Inferior parietal cortex (tissue), 1 donor: ENCODE data around the gene IGF2BP3.
"Not testable (repeated sequence)": the region's sequence is repeated elsewhere in the genome, so short reads cannot be mapped to it uniquely, and the experiment has no call there.

Source experiments
- DNase-seq: peaks from one replicate; pipeline ENCODE4 v3.0.0-alpha.2; 2016; ENCODE audit errors: extremely low spot score

Gene IGF2BP3

DNA sequence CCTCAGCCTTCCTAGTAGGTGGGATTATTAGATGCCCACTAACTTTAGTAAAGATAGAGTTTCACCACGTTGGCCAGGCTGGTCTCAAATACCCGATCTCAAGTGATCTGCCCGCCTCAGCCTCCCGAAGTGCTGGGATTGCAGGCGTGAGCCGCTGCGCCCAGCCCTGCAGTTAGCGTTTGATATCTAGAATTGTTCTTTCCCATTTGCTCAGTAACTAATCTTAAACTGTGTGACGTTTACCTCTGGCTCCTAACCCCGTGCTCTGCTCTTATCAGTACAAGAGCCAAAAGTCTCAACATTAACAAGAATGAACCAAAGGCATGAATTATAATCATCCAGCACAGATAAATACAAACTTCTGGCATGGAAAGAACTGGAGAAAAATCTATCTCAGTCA lies 47.4 kb downstream of the IGF2BP3 start:
- DNase-seq: no peak

DNA sequence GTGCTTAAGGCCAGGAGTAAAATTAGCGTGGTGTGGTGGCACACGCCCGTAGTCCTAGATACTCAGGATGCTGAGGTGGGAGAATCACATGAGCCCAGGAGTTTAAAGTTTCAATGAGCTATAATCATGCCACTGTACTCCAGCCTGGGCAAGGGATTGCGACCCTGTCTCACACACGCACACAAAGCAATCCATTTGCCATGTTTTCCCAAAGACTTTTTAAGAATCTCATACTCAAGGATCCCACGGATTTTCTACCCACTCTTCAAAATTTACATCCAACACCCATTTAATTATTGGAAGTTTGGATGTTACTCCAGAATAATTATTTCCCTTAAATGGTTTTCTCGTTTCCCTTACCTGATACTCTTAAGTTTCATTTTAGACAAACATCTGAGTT lies 47.9 kb downstream of the IGF2BP3 start:
- no peak for DNase-seq

DNA sequence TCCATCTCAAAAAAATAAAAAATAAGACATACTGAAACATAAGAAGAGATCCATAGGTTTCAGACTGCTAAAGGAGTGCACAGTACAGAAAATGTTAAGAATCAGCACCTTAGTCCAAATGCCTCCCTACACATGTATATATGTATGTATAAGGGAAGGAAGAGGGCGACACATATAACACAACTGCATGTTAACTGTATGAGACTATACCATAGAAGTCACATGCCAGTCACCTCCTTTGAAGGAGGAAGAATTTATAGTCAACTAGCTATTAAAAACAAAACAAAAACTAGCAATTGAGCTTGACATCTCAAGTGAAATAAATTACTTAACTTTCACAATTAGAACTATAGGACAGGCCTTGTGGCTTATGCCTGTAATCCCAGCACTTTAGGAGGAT lies 50.4 kb downstream of the IGF2BP3 start:
- DNase-seq: no peak

GRCh38 chr7:23419160-23419559 lies 51.1 kb downstream of the IGF2BP3 start:
- DNase-seq: no peak

DNA sequence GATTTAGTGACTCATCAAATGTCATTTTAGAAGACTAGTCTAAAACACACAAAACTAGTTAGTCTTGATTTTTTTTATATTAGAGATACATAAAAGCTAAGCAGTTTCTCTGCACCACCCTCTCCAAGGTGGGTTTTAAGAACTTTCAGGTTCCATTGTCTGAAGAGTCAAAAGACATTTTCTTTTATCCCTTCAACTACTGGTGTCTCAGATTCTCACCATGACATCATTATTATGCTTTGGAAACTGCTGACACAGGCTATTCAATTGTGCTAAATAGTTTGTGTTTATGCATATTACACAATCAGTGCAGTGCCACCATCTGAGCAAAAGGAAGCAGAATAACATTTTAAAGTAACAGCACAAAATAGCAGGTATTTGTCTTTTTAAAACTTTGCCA lies 52.2 kb downstream of the IGF2BP3 start:
- no peak for DNase-seq

GRCh38 chr7:23415198-23415597 lies 55.1 kb downstream of the IGF2BP3 start:
- no peak for DNase-seq

DNA sequence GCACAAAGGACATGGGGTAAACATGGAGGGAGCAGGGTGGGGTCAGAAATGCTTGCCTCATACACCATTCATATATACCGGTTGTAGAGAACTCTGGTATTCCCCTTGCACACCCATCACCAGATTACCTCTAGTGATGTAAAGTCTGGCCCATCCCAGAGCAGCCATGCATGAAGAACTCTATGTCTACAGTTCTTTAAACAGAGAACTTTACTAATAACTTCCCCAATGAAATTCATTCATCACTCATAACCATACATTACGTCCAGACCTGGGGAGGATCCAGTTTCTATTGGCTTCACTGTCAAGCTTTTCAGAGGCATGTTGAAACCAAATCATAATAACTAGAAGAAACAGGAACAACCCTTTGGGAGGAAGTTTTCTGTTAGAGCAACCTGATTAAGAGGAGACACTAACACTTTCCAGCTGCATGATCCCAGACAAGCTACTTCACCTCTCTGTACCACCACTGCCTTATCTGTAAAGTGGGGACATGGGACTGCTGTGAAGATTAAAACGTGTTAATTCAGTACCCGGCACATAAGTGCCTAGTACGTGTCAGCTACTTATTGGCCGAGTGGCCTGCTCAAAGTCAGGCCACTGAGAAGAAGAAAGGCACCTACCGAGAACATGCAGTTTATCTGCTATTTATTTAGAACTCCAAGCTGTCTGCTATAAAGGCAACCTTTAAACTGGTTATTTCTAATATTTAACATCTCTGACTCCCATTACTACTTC lies 59.7 kb downstream of the IGF2BP3 start:
- DNase-seq: no peak

- DNase-seq: not testable (repeated sequence)
These were observed 63.7 kb downstream of the IGF2BP3 start for GRCh38 chr7:23406564-23406963.

DNA sequence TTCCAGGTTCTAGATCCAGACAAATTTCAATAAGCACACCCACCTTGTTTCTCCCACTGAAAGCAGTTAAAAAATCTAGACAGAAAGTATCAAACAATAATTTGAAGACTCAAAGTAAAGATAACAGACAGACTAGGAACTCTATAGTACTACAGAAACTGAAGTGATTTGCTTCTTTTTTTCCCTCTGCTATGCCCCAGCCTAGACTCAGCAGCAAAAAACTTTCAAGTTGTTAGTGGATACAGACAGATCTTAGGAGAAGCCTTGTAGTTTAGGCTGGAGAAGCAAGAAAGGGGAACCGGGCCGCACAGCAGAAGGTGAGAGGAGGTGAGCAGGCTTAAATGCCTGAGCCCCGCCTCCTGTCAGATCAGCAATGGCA lies 65.1 kb downstream of the IGF2BP3 start:
- no peak for DNase-seq

DNA sequence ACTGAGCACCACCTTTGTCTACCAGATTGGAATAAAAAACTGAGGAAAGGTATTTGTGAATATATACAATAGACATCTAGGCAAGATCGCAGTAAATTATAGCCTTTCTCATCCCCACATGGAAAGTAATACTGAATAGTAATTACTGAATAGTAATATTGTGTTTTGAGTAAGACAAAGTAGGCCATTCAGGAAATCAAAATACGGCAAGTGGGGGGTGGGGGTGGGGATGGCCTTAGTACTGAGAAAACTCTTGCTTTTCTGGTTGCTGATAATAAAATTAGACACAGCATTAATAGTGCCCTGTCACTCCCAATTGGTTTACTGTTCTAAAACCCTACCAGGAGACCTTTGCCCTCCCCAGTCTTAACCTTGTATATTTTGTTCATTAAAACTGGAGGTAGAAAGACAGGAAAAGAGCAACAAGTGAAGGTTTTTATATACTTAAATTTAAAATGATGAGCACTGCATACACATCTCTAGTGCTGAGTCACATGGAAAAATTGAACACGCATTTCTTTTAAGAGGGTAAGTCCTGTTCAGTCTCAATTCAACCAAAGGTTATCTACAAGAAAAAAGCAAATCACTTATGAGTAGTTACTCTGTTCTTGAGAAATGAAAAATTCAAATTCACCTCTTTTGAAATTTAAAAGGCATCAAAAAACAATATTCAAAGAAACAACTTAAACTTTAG lies 65.6 kb downstream of the IGF2BP3 start:
- no peak for DNase-seq

GRCh38 chr7:23403970-23404369 lies 66.3 kb downstream of the IGF2BP3 start:
- no peak for DNase-seq

GRCh38 chr7:23398090-23398489 lies 72.2 kb downstream of the IGF2BP3 start:
- not testable (repeated sequence) for DNase-seq

- DNase-seq: no peak
These were observed 73.0 kb downstream of the IGF2BP3 start for GRCh38 chr7:23397241-23397640.

- DNase-seq: no peak
These were observed 73.9 kb downstream of the IGF2BP3 start for GRCh38 chr7:23396222-23397015.

DNA sequence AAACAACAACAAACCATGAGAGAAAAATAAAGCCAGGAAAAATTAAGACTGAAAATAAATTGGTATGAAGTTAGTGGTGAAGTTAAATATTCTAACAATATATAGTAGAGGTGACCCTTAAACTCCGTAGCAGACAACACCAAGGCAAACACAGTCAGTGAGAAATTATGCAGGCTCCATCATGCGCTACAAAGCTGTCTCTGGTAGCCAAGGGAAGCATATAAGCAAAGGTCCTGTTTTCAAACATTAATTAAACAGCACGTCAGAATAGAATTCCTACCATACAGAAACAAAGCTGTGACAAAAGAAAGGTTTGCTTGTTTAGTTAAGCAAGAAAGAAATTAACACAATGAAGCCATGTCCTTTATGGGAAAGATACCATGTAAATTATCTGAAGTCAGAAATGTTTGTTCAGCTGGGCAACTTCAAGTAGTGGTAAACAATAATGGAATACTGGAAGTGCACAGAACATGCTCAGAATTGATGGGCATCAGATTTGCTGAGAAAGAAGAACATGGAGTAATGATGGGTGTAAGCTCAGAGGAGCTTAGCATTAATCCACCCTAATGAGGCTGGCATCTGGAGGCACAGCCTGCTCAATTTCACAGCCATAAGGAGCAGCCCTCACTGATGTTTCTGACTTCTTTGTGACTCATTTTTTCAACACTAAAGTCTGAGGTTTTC lies 75.7 kb downstream of the IGF2BP3 start:
- DNase-seq: no peak

DNA sequence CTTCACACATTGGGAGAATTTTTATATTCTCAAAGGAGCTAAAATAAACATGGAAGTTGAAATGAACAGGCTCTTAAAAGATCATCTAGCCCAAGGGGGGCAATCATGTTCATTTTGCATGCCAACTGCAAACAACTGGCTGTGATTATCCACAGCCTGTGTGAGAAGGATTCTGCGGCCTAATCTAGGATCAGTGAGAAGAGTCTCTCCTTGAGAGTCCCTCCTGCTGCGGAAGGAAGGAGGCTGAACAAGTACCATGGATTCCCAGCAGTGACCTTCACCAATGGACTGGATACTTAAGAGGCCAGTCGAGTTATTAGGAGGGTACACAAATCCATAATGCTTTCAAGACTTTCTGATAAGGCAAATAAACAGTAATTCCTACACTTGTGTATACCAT lies 76.7 kb downstream of the IGF2BP3 start:
- no peak for DNase-seq

DNA sequence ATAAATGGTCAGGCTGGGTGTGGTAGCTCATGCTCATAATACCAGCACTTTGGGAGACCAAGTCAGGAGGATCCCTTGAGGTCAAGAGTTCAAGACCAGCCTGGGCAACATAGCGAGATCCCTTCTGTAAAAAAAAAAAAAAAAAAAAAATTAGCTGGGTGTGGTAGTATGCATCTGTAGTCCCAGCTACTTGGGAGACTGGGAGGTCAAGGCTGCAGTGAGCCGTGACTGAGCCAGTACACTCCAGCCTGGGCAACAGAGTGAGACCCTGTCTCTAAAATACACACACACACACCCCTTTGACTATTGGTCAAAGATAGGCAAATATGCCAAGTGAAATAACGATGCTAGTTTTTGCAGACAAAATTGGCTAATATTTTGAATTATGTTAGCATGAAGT lies 80.6 kb downstream of the IGF2BP3 start:
- DNase-seq: no peak

DNA sequence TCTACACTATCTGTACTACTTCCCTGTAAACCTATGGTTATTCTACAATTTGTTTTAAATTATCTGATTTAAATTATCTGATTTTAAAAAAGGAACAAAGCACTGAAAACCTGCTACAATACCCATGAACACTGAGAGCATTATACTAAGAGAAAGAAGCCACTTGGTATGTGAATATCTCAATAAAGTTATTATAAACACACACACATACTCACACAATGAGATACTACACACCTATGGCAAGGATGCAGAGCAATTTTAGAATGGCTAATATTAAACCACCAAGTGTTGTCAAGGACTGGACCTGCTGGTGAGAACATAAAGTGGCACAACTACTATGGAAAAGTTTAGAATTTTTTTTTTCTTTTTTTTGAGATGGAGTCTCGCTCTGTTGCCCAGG lies 82.7 kb downstream of the IGF2BP3 start:
- DNase-seq: no peak

- DNase-seq: no peak
These were observed 85.2 kb downstream of the IGF2BP3 start for GRCh38 chr7:23385140-23385539.

GRCh38 chr7:23383225-23383624 lies 87.1 kb downstream of the IGF2BP3 start:
- no peak for DNase-seq

GRCh38 chr7:23380961-23381360 lies 89.3 kb downstream of the IGF2BP3 start:
- DNase-seq: no peak

DNA sequence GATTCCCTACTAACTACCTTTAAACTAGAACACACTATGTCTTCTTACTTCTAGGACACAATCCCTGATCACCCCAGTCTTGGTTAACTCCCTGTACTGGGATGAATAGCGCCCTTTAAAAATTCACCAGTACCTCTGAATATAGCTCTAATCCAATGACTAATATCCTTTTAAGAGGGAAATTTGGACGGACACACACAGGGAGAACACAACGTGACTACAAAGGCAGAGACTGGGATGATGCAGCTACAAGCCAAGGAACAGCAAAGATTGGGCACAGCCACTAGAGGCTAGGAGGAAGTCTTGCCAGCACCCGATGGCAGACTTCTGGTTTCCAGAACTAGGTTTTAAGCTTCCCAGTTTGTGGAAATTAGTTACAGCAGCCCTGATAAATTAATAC lies 89.7 kb downstream of the IGF2BP3 start:
- DNase-seq: no peak
